Stimulated activated CD4-positive, alpha-beta T cell treated with anti-CD3 and anti-CD28 coated beads, Interleukin-12 subunit alpha, Interleukin-12 subunit beta, amount 100 ng/mL, for 4 hours (primary cell): ENCODE data around the gene USB1.

Source experiments
- DNase-seq: peaks from one replicate; pipeline ENCODE4 v3.0.0-alpha.2; 2020

The USB1 gene

GRCh38 chr16:58049232-58050185 lies 48.3 kb downstream of the USB1 start:
- no peak for DNase-seq

- no peak for DNase-seq
These were observed 50.1 kb downstream of the USB1 start for GRCh38 chr16:58051296-58051695.

- no peak for DNase-seq
These were observed 50.8 kb downstream of the USB1 start for GRCh38 chr16:58051821-58052603.

GRCh38 chr16:58053682-58054005 lies 52.4 kb downstream of the USB1 start:
- DNase-seq: no peak

- no peak for DNase-seq
These were observed 53.1 kb downstream of the USB1 start for GRCh38 chr16:58054289-58054688.

- no peak for DNase-seq
These were observed 55.4 kb downstream of the USB1 start for GRCh38 chr16:58056580-58056979.

GRCh38 chr16:58057121-58057520 lies 55.9 kb downstream of the USB1 start:
- DNase-seq: no peak

GRCh38 chr16:58057784-58058183 lies 56.6 kb downstream of the USB1 start:
- no peak for DNase-seq

- DNase-seq: no peak
These were observed 61.6 kb downstream of the USB1 start for GRCh38 chr16:58062821-58063220.

GRCh38 chr16:58063377-58064076 lies 62.3 kb downstream of the USB1 start:
- DNase-seq: no peak

GRCh38 chr16:58070585-58070984 lies 69.4 kb downstream of the USB1 start:
- no peak for DNase-seq
